Body of pancreas (tissue), 4 donors: ENCODE data around the gene SCRT2.

Source experiments
- POLR2A ChIP-seq, 3 donors: fragments of 450-650 bp; IDR thresholded peaks; one replicate each; pipeline ENCODE4 v1.6.1; 2016; ENCODE audit warnings: antibody characterized with exemption in 3 of 3, mild to moderate bottlenecking in 2 of 3
- TF ChIP-seq, protein P1 (sequence below), 7 experiments: fragments of 450-650 bp in 4 of 7; fragments of 200-600 bp in 3 of 7; sonication (generic) in 3 of 7; IDR thresholded peaks; one replicate each; pipeline ENCODE4 v1.5.1; 2016 to 2019; ENCODE audit warnings: antibody characterized with exemption in 7 of 7

DNA sequence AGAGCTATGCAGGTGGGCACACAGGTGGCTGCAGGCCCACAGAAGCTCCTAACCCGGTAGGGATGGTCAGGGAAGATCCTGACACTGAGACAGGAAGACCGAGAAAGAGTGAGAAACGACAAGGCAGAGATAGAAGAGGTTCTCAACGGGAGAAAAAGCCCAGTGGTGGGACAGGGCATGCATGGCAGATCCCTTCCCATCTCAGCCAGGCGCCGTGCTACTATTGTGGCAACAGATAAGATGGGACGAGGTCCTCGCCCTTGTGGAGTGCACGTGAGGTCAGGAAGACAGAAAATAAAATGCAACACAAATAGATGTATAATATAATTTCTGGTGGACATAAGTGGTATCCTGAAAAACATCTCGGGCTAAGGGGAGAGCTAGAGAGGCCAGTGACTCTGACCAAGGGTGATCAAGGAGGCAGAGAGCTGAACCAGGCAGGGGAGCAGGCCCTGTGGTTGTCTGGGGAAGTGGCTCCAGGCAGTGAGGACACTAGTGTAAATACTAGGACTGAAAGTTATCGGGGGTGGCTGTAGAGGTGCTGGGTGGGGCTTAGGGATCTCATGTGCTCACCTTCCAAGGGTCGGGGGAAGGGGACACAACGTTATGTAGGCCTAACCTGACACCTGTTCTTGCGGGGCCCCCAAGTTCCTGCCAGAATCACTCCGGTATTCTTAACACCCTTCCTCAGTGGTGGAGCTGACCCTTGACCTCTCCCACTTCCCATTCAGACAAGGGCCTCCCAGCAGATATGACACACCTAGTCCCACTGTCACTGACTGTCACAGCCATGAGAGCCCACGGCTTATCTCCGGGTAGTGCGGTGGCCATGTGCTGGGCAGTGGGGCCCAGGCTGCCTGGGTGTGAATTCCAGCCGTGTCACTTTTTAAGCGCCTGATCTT is 23.6 kb downstream of the SCRT2 start:
- TF ChIP-seq, protein P1, sequence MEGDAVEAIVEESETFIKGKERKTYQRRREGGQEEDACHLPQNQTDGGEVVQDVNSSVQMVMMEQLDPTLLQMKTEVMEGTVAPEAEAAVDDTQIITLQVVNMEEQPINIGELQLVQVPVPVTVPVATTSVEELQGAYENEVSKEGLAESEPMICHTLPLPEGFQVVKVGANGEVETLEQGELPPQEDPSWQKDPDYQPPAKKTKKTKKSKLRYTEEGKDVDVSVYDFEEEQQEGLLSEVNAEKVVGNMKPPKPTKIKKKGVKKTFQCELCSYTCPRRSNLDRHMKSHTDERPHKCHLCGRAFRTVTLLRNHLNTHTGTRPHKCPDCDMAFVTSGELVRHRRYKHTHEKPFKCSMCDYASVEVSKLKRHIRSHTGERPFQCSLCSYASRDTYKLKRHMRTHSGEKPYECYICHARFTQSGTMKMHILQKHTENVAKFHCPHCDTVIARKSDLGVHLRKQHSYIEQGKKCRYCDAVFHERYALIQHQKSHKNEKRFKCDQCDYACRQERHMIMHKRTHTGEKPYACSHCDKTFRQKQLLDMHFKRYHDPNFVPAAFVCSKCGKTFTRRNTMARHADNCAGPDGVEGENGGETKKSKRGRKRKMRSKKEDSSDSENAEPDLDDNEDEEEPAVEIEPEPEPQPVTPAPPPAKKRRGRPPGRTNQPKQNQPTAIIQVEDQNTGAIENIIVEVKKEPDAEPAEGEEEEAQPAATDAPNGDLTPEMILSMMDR (IDR thresholded peaks at IDR 0.05) = peak in 1 of 7 experiments; percentile 5
- TF ChIP-seq POLR2A (IDR thresholded peaks at IDR 0.05) = no peak
